ENCODE measurements around the gene SLC38A5. TPM values are rescaled to one million over a fixed set of nuclear protein-coding genes. Genes with fewer than 3 reads are reported as not detected.

SLC38A5 gene
- total RNA-seq, 3 donors from 2014 or later: 0.96 to 12.1 (median 3.8) TPM

DNA sequence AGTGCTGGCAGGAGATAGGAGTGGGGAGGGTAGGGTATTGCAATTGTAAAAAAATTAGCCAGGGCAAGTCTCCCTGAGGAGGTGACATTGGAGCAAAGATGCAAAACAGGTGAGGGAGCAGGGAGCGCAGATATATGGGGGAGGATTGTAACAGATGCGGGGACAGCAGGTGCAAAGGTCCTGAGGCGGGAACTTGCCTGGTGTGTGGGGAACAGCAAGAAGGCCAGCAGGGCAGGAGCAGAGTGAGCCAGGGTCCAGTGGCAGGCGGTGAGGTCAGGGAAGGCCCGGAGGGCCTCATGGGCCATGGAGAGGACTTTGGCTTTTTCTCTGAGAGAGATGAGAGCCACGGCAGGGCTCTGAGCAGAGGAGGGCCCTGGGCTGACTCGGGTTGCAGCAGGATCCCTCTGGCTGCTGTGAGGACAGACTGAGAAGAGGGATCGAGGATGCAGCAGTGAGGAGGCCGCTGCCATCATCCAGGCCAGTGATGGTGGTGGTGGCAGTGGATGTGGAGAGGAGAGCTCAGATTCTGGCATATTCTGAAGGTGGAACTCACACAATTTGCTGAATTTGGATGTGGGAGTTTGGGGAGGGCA is 44.9 kb upstream of the SLC38A5 start:
- intact Hi-C loops (cut with DNase I; ENCODE audit: low total_unique reads): no loop called here
- H3K4me3 ChIP-seq: no peak overlapping the region
- H3K4me1 ChIP-seq: no peaks in the 10 kb centered on the region
- TF ChIP-seq, protein P1, sequence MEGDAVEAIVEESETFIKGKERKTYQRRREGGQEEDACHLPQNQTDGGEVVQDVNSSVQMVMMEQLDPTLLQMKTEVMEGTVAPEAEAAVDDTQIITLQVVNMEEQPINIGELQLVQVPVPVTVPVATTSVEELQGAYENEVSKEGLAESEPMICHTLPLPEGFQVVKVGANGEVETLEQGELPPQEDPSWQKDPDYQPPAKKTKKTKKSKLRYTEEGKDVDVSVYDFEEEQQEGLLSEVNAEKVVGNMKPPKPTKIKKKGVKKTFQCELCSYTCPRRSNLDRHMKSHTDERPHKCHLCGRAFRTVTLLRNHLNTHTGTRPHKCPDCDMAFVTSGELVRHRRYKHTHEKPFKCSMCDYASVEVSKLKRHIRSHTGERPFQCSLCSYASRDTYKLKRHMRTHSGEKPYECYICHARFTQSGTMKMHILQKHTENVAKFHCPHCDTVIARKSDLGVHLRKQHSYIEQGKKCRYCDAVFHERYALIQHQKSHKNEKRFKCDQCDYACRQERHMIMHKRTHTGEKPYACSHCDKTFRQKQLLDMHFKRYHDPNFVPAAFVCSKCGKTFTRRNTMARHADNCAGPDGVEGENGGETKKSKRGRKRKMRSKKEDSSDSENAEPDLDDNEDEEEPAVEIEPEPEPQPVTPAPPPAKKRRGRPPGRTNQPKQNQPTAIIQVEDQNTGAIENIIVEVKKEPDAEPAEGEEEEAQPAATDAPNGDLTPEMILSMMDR (IDR thresholded peaks at IDR 0.05): no peak
- no peak for TF ChIP-seq POLR2A (IDR thresholded peaks at IDR 0.05)
- no peak for TF ChIP-seq POLR2AphosphoS5 (IDR thresholded peaks at IDR 0.05)
- no peaks in the 10 kb centered on the region for H3K9me3 ChIP-seq
- no peak overlapping the region for H3K27ac ChIP-seq
- peaks cover 0 to 33% of the 10 kb centered on the region in 2 donors for H3K27me3 ChIP-seq
- DNase-seq (ENCODE audit: low spot score in 2 of 2): no peak
- H3K36me3 ChIP-seq: no peaks in the 10 kb centered on the region

DNA sequence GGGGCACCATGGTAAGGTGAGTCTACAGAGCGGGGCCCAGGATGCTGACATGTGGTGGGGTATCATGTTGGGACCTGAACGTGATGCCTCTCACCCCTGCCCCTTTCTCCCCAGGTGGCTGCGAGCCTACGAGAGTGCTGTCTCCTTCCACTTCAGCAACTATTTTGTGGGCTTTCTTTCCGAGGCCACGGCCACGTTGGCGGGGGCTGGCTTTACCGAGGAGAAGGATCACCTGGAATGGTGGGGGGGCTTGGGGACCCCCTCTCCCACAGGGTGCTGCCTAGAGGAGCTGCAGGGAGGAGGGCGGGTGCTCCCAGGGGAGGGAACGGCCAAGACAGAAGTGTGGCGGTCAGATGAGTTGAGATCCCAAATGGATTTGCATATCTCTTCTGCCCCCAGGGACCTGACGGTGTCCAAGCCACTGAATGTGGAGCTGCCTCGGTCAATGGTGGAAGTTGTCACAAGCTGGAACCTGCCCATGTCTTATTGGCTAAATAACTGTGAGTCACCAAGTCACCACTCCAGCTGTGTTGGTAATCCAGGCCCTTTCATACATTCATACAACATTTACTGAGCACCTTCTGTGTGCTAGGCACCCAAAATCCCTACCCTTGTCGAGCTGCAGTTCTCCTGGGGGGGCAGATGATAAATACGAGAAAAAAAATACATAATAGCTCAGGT is 44.2 kb upstream of the SLC38A5 start:
- no peak for DNase-seq (ENCODE audit: low spot score in 2 of 2)
- no peaks in the 10 kb centered on the region for H3K36me3 ChIP-seq
- no peaks in the 10 kb centered on the region for H3K9me3 ChIP-seq
- TF ChIP-seq, protein P1 (IDR thresholded peaks at IDR 0.05): no peak
- TF ChIP-seq POLR2AphosphoS5 (IDR thresholded peaks at IDR 0.05): no peak
- H3K27ac ChIP-seq: no peak overlapping the region
- no peaks in the 10 kb centered on the region for H3K4me1 ChIP-seq
- no peak overlapping the region for H3K4me3 ChIP-seq
- intact Hi-C loops (cut with DNase I; ENCODE audit: low total_unique reads): no loop called here
- H3K27me3 ChIP-seq: peaks cover 0 to 33% of the 10 kb centered on the region in 2 donors

DNA sequence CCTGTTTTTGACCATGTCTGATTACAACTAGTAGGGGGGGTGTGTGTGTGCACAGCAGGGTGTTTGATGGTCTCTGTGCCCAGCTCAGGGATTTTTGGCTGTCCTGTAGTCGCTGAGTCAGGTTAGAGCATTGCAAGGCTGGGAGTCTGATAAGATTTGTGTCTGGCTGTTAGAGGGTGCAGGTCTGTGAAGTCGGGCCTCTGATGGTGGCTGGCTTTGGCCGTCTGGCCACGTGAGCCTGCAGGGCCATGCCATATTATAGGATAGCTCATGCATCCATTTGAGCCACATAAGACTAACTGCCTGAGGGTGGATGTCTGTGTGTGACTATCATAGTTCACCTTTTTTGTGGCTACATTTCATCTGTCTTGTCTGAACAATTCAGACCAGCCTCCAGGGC is 43.6 kb upstream of the SLC38A5 start:
- Histone ChIP-seq H3K36me3 (no peaks in the 10 kb centered on the region), H3K4me3 (no peak overlapping the region), H3K27ac (no peak overlapping the region), H3K27me3 (peaks cover 0 to 35% of the 10 kb centered on the region in 2 donors), H3K4me1 (no peaks in the 10 kb centered on the region), H3K9me3 (no peaks in the 10 kb centered on the region)
- TF ChIP-seq POLR2AphosphoS5 (IDR thresholded peaks at IDR 0.05) (no peak), POLR2A (IDR thresholded peaks at IDR 0.05) (no peak)
- TF ChIP-seq, protein P1 (IDR thresholded peaks at IDR 0.05): no peak
- no peak for DNase-seq (ENCODE audit: low spot score in 2 of 2)
- intact Hi-C loops (cut with DNase I; ENCODE audit: low total_unique reads): no loop called here

DNA sequence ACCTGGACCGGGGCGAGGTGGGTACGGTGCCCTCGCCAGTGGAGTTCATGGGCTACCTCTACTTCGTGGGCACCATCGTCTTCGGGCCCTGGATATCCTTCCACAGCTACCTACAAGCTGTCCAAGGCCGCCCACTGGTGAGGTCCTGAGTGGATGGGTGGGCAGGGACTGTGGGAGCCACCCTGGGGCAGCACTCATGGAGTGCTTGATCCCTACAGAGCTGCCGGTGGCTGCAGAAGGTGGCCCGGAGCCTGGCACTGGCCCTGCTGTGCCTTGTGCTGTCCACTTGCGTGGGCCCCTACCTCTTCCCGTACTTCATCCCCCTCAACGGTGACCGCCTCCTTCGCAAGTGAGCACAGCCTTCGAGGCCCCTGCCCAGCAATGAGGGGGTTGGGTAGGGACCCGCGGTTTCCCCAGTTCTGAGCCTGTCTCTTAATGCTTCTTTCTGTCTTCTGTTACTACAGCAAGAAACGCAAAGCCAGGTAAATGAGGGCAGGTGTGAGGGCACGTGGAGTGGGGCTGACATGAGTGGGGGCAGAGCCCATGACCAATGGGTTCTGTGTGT is 42.4 kb upstream of the SLC38A5 start:
- Histone ChIP-seq H3K27ac (no peak overlapping the region), H3K27me3 (peaks cover 0 to 35% of the 10 kb centered on the region in 2 donors), H3K4me1 (no peaks in the 10 kb centered on the region), H3K36me3 (no peaks in the 10 kb centered on the region), H3K4me3 (no peak overlapping the region), H3K9me3 (no peaks in the 10 kb centered on the region)
- DNase-seq (ENCODE audit: low spot score in 2 of 2): no peak
- intact Hi-C loops (cut with DNase I; ENCODE audit: low total_unique reads): no loop called here
- TF ChIP-seq POLR2A (IDR thresholded peaks at IDR 0.05): no peak
- TF ChIP-seq POLR2AphosphoS5 (IDR thresholded peaks at IDR 0.05): no peak
- TF ChIP-seq, protein P1 (IDR thresholded peaks at IDR 0.05): no peak

DNA sequence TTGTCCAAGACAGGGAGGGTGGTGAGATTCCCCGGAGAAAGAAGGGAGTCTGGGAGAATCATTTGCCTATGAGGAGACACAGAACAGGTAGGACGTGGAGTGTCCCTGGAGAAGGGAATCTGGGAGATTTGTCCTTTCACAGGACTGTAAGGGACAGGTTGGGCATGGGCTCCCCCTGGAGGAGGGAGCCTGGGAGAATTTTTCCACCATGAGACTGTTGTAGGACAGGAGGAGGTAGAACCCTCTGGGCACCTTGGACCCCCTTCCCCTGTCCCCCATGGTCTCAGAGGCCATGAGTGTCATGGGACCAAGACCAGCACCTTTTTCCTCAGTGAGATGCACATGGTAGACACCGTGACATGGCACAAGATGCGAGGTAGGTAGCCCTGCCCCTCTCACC is 41.5 kb upstream of the SLC38A5 start:
- intact Hi-C loops (cut with DNase I; ENCODE audit: low total_unique reads): no loop called here
- Histone ChIP-seq H3K9me3 (no peaks in the 10 kb centered on the region), H3K27ac (no peak overlapping the region), H3K36me3 (no peaks in the 10 kb centered on the region), H3K4me1 (no peaks in the 10 kb centered on the region), H3K27me3 (peaks cover 0 to 35% of the 10 kb centered on the region in 2 donors), H3K4me3 (no peak overlapping the region)
- TF ChIP-seq, protein P1 (IDR thresholded peaks at IDR 0.05): no peak
- TF ChIP-seq POLR2AphosphoS5 (IDR thresholded peaks at IDR 0.05) (no peak), POLR2A (IDR thresholded peaks at IDR 0.05) (no peak)
- no peak for DNase-seq (ENCODE audit: low spot score in 2 of 2)
